BE2C (cell line): ENCODE measurements around the gene SLC66A2.

ENCODE experiments used
- DNase-seq: peaks from one replicate; pipeline ENCODE4 v3.0.0-alpha.2; 2020
- H3K27me3 ChIP-seq: fragments of 250-450 bp; sonication (Bioruptor Pico); 2 replicates; pipeline ENCODE4 v1.5.1; 2020; ENCODE audit warnings: mild to moderate bottlenecking
- H3K36me3 ChIP-seq: fragments of 250-450 bp; sonication (Bioruptor Pico); 2 replicates; pipeline ENCODE4 v1.5.1; 2020; ENCODE audit warnings: mild to moderate bottlenecking
- H3K4me1 ChIP-seq: fragments of 250-450 bp; sonication (Bioruptor Pico); 2 replicates; pipeline ENCODE4 v1.5.1; 2020
- H3K4me3 ChIP-seq: 2 replicates; pipeline ENCODE4 v1.5.1; 2011; ENCODE audit warnings: low read depth, low read length
- H3K9me3 ChIP-seq: fragments of 250-450 bp; sonication (Bioruptor Pico); 2 replicates; pipeline ENCODE4 v1.5.1; 2020
- TF ChIP-seq, protein P1 (sequence below): IDR thresholded peaks from 2 replicates; pipeline ENCODE4 v1.5.1; 2012; ENCODE audit warnings: mild to moderate bottlenecking, low read depth, low read length

SLC66A2 gene

DNA sequence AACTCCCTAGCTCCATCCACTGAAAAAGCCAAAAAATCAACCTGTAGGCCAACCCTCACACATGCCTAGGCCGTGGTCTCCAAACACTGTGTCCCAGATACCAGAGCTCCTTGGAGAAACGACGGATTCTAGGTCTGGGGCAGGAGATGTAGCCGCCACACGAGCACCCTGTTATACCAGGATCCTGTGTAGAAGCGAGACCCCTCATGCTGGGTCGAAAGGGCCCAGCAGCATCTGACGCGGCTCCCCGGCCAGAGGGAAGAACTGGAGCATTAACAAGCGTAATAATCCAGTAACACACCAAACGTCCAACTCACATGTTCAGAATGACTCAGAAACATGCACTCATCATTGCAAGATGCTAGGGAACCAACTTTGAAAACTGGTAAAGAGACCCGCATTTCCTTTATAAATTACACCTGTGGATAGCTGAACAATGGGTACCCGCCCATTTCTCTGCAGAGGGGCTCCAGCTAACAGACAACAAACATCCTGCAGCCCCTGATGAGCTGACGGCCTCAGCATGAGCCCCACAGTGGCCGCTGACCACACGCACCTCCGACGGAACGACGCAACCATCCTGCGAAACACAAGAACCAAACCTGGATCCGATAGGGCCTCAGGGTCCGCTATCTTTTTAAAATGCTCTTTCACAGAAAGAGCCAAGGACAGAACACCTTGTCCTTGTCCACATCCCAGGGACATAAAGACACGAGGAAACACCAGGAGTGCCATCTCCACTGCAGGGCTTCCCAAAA lies 14.2 kb downstream of the SLC66A2 start:
- TF ChIP-seq, protein P1, sequence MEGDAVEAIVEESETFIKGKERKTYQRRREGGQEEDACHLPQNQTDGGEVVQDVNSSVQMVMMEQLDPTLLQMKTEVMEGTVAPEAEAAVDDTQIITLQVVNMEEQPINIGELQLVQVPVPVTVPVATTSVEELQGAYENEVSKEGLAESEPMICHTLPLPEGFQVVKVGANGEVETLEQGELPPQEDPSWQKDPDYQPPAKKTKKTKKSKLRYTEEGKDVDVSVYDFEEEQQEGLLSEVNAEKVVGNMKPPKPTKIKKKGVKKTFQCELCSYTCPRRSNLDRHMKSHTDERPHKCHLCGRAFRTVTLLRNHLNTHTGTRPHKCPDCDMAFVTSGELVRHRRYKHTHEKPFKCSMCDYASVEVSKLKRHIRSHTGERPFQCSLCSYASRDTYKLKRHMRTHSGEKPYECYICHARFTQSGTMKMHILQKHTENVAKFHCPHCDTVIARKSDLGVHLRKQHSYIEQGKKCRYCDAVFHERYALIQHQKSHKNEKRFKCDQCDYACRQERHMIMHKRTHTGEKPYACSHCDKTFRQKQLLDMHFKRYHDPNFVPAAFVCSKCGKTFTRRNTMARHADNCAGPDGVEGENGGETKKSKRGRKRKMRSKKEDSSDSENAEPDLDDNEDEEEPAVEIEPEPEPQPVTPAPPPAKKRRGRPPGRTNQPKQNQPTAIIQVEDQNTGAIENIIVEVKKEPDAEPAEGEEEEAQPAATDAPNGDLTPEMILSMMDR, result no peak
- H3K9me3 ChIP-seq, result no peaks in the 10 kb centered on the region
- H3K36me3 ChIP-seq, result no peaks in the 10 kb centered on the region
- DNase-seq, result no peak
- no peaks in the 10 kb centered on the region for H3K27me3 ChIP-seq
- no peaks in the 10 kb centered on the region for H3K4me1 ChIP-seq
- no peak overlapping the region for H3K4me3 ChIP-seq

- DNase-seq, result no peak
- no peaks in the 10 kb centered on the region for H3K4me1 ChIP-seq
- TF ChIP-seq, protein P1, result no peak
- no peaks in the 10 kb centered on the region for H3K9me3 ChIP-seq
- H3K27me3 ChIP-seq, result no peaks in the 10 kb centered on the region
- H3K4me3 ChIP-seq, result no peak overlapping the region
- no peaks in the 10 kb centered on the region for H3K36me3 ChIP-seq
Observed at GRCh38 chr18:79936641-79937040, 14.8 kb downstream of the SLC66A2 start.

- no peak overlapping the region for H3K4me3 ChIP-seq
- H3K27me3 ChIP-seq, result no peaks in the 10 kb centered on the region
- no peaks in the 10 kb centered on the region for H3K36me3 ChIP-seq
- TF ChIP-seq, protein P1, result no peak
- H3K9me3 ChIP-seq, result no peaks in the 10 kb centered on the region
- no peaks in the 10 kb centered on the region for H3K4me1 ChIP-seq
- DNase-seq, result no peak
Observed at GRCh38 chr18:79935925-79936324, 15.5 kb downstream of the SLC66A2 start.

DNA sequence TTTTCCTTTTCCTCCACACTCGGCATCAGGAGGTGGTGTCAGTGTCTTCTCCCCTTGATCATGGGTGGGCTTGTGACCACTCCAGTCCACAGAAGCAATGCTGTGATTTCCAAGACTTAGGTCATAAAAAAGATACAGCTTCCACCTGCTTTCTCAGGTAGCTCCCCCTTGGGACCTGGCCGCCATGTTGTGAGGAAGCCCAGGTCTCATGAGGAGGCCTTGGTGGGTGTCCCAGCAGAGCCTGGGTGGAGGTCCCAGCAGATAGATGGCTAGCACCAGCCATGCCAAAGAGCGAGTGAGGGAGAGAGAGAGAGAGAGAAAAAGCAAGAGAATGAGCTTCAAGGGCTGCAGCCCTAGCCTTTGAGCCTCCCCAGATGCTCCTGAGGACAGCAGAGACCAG lies 16.0 kb downstream of the SLC66A2 start:
- Histone ChIP-seq H3K4me3 (no peak overlapping the region), H3K36me3 (no peaks in the 10 kb centered on the region), H3K9me3 (no peaks in the 10 kb centered on the region), H3K27me3 (no peaks in the 10 kb centered on the region), H3K4me1 (no peaks in the 10 kb centered on the region)
- DNase-seq, result no peak
- TF ChIP-seq, protein P1, result no peak

- H3K27me3 ChIP-seq, result no peaks in the 10 kb centered on the region
- H3K4me1 ChIP-seq, result no peaks in the 10 kb centered on the region
- DNase-seq, result no peak
- no peaks in the 10 kb centered on the region for H3K36me3 ChIP-seq
- H3K9me3 ChIP-seq, result no peaks in the 10 kb centered on the region
- TF ChIP-seq, protein P1, result no peak
- no peak overlapping the region for H3K4me3 ChIP-seq
Observed at GRCh38 chr18:79935098-79935480, 16.4 kb downstream of the SLC66A2 start.

DNA sequence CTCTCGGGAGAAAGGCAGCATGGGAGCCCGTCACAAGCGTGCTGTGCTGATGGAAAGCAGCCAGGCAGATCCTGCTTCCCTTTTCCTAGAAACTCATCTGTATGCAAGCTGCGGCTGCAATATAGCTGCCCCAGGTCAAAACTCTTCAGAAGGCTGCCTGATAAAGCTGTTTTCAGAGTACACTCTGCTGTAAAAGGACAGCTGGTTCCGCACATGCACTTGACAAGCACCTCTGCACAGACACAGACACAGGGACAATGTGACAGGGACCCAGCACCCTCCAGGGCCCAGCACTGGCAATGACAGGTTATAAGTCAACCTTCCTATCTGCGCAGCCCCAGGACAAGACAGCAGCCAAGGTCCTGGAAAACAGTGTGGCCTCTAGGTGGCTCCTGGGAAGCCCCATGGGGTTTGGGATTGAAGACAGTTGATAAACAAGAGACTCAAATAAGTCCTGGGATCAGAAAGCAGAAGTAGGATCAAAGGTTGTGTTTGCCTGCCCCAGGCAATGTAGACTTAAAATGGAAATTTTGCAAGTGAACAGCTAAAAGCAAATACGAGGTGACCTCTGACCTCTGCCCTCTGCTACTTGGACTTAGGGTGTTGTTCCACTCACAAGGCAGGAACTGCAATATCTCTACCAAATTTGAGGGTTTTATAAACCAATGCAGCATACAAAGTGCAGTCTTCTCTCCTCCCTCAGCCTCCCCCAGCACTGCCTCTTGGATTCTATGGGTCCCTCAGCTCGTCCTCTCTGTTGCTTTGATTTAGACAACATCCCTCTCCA lies 16.9 kb downstream of the SLC66A2 start:
- Histone ChIP-seq H3K36me3 (no peaks in the 10 kb centered on the region), H3K9me3 (no peaks in the 10 kb centered on the region)
- TF ChIP-seq, protein P1, result no peak

More for the DNA sequence above, 16.9 kb downstream of the SLC66A2 start:
- no peaks in the 10 kb centered on the region for H3K4me1 ChIP-seq
- H3K27me3 ChIP-seq, result no peaks in the 10 kb centered on the region
- no peak overlapping the region for H3K4me3 ChIP-seq
- DNase-seq, result no peak
